ENCODE results near the gene STK11. TPM values are rescaled to one million over a fixed set of nuclear protein-coding genes. Genes with fewer than 3 reads are reported as not detected.
A peak's percentile ranks its signal among the peaks of the same experiment; 100 is the strongest.

The STK11 gene
- total and polyA plus RNA-seq, 2 of the 4 experiments (the other 2 are of a cell fraction), result 39.3 to 42.8 TPM

- H2BK5ac ChIP-seq (ENCODE audit: low read depth, low read length, poor library complexity, severe bottlenecking), result peak overlapping the region; percentile 92
- H3K36me3 ChIP-seq (ENCODE audit: control insufficient read depth, insufficient read depth, low read length), result peaks cover 23% of the 10 kb centered on the region
- H3K4me2 ChIP-seq (ENCODE audit: low read depth, low read length), result peak overlapping the region; percentile 80; the same call in 1 of the 2 replicates
- H3K4me3 ChIP-seq (ENCODE audit: insufficient read depth, low read depth, low read length), result 0 out of 2 replicates have a peak overlapping the region, but pooled peaks have one; percentile 33
- no TSS peak for BruUV-seq (replicated peaks)
- WGBS, 2 experiments (ENCODE audit: extremely low coverage in 2 of 2, insufficient read length in 1 of 2), result 98% methylated on average over 9 of the region's 35 CpGs; no CpG with 5 or more reads in 1 of the 2 experiments
- H4K20me1 ChIP-seq (ENCODE audit: insufficient read depth, low read length), result peaks cover 90% of the 10 kb centered on the region
- H3K9me3 ChIP-seq (ENCODE audit: control insufficient read depth, insufficient read depth, low read length), result no peaks in the 10 kb centered on the region
- ChIA-PET POLR2A (ENCODE audit: unreplicated experiment) (no interaction called here), CTCF (no interaction called here)
- peak overlapping the region; percentile 91 for H2AK5ac ChIP-seq (ENCODE audit: low read depth, low read length)
- H2AK9ac ChIP-seq (replicated peaks; ENCODE audit: low read depth, low read length, poor library complexity), result peak overlapping the region; percentile 99
- H3K23ac ChIP-seq (ENCODE audit: low read depth, low read length), result peak overlapping the region; percentile 36; the same call in 1 of the 2 replicates
- H2BK15ac ChIP-seq (ENCODE audit: low read depth, low read length), result no peak overlapping the region
- ATAC-seq (ENCODE audit: low read depth) (no peak), DNase-seq (no peak)
- H2BK20ac ChIP-seq (ENCODE audit: low read depth, low read length), result no peak overlapping the region
- in situ Hi-C loops (cut with MboI; ENCODE audit: low sequenced_read_pairs), result no loop called here
- H4K91ac ChIP-seq (ENCODE audit: insufficient read depth, low read depth, low read length), result peak overlapping the region; percentile 89
- no peak overlapping the region for H2BK120ac ChIP-seq (ENCODE audit: low read depth, low read length)
- peak overlapping the region; percentile 90 for H3K27ac ChIP-seq (ENCODE audit: insufficient read depth, low read length)
- H3K9me1 ChIP-seq (ENCODE audit: insufficient read depth, low read length), result peaks cover 20% of the 10 kb centered on the region
- peak overlapping the region; percentile 91 for H3K4ac ChIP-seq (ENCODE audit: low read depth, low read length)
- H4K8ac ChIP-seq (ENCODE audit: low read depth in 2 of 2, low read length in 2 of 2), result no peak overlapping the region
- H3K18ac ChIP-seq (ENCODE audit: low read depth, low read length), result no peak overlapping the region; the same call in 1 of the 2 replicates
- dilution Hi-C loops (cut with HindIII; ENCODE audit: low sequenced_read_pairs, unreplicated experiment), result no loop called here
- H4K5ac ChIP-seq (ENCODE audit: low read depth, low read length), result no peak overlapping the region
- no peak overlapping the region for H2AFZ ChIP-seq (replicated peaks; ENCODE audit: low read length, poor library complexity)
- H3K27me3 ChIP-seq (ENCODE audit: control insufficient read depth, insufficient read depth, low read length), result no peaks in the 10 kb centered on the region
- peak overlapping the region; percentile 88 for H3K14ac ChIP-seq (replicated peaks; ENCODE audit: low read depth, low read length)
- H3K9ac ChIP-seq (ENCODE audit: low read depth, low read length), result peak overlapping the region; percentile 40
- H3K79me1 ChIP-seq (ENCODE audit: low read depth in 1 of 2, low read length in 2 of 2), result peaks cover 8 to 80% of the 10 kb centered on the region in 2 experiments; a peak in 3 of 4 replicates
- no peak overlapping the region for H3K56ac ChIP-seq (ENCODE audit: extremely low read depth, insufficient read depth, low read length)
- intact Hi-C loops (cut with micrococcal nuclease), result no loop called here
- H3K4me1 ChIP-seq (ENCODE audit: control insufficient read depth, insufficient read depth, low read length), result peaks cover 38% of the 10 kb centered on the region
- TF ChIP-seq, protein P1, sequence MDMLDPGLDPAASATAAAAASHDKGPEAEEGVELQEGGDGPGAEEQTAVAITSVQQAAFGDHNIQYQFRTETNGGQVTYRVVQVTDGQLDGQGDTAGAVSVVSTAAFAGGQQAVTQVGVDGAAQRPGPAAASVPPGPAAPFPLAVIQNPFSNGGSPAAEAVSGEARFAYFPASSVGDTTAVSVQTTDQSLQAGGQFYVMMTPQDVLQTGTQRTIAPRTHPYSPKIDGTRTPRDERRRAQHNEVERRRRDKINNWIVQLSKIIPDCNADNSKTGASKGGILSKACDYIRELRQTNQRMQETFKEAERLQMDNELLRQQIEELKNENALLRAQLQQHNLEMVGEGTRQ (IDR thresholded peaks at IDR 0.05; ENCODE audit: low read depth, low read length), result no peak
- no peak for TF ChIP-seq CTCF (conservative IDR thresholded peaks at IDR 0.05; ENCODE audit: low read depth, low read length)
- TF ChIP-seq FOS (IDR thresholded peaks at IDR 0.05; ENCODE audit: low read depth, low read length), result no peak
- TF ChIP-seq, protein P2, sequence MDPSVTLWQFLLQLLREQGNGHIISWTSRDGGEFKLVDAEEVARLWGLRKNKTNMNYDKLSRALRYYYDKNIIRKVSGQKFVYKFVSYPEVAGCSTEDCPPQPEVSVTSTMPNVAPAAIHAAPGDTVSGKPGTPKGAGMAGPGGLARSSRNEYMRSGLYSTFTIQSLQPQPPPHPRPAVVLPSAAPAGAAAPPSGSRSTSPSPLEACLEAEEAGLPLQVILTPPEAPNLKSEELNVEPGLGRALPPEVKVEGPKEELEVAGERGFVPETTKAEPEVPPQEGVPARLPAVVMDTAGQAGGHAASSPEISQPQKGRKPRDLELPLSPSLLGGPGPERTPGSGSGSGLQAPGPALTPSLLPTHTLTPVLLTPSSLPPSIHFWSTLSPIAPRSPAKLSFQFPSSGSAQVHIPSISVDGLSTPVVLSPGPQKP (IDR thresholded peaks at IDR 0.05; ENCODE audit: borderline replicate concordance, low read depth, low read length), result no peak
- TF ChIP-seq MAFK (IDR thresholded peaks at IDR 0.05; ENCODE audit: low read depth, low read length), result no peak
- no peak for TF ChIP-seq POLR2A (IDR thresholded peaks at IDR 0.05; ENCODE audit: low read depth, low read length)
- no peak for TF ChIP-seq MXI1 (IDR thresholded peaks at IDR 0.05; ENCODE audit: borderline replicate concordance, low read depth, low read length)
- TF ChIP-seq CHD1 (IDR thresholded peaks at IDR 0.05; ENCODE audit: low read depth, low read length), result no peak
- no peak for TF ChIP-seq RFX5 (IDR thresholded peaks at IDR 0.05; ENCODE audit: low read depth, low read length)
- TF ChIP-seq CEBPB (IDR thresholded peaks at IDR 0.05; ENCODE audit: low read depth, low read length), result no peak
- no peak for TF ChIP-seq SMC3 (IDR thresholded peaks at IDR 0.05; ENCODE audit: low read depth, low read length)
- TF ChIP-seq RCOR1 (IDR thresholded peaks at IDR 0.05; ENCODE audit: insufficient replicate concordance, low read length), result no peak
- no peak for TF ChIP-seq MAZ (IDR thresholded peaks at IDR 0.05; ENCODE audit: borderline replicate concordance, low read depth, low read length)
- no peak for TF ChIP-seq BHLHE40 (IDR thresholded peaks at IDR 0.05; ENCODE audit: low read depth, low read length)
Observed at GRCh38 chr19:1167687-1168571, 37.6 kb upstream of the STK11 start.

Measured in IMR-90 (cell line).